ENCODE results near the gene TMEM163.

TMEM163 gene

DNA sequence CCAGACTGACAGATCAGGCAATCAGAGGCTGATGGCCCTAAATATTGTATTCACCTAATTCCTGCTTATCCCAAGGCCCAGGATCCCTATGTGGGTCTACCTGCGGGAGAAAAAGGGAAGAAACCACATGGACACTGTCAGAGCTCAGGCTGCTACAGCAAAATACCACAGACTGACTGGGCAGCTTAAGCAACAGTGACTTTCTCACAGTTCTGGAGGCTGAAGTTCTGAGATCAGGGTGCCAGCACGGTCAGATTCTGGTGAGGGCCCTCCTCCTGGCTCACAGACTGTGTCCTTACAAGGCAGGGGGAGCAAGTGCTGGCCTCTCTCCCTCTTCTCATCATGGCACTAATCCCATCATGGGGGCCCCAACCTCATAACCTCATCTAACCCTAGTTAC lies 181.7 kb downstream of the TMEM163 start:
- no peak for DNase-seq (ENCODE audit: extremely low spot score)
- CTCF ChIA-PET: no interaction called here
- TF ChIP-seq TARDBP (IDR thresholded peaks at IDR 0.05) (no peak), FOXK2 (IDR thresholded peaks at IDR 0.05) (no peak), ZNF384 (IDR thresholded peaks at IDR 0.05) (no peak), HDGF (IDR thresholded peaks at IDR 0.05; ENCODE audit: borderline replicate concordance) (no peak), SP1 (IDR thresholded peaks at IDR 0.05) (no peak), ELF4 (IDR thresholded peaks at IDR 0.05) (no peak), ARNT (IDR thresholded peaks at IDR 0.05) (no peak)
- POLR2A ChIA-PET: no interaction called here

GRCh38 chr2:134536296-134536695 lies 182.5 kb downstream of the TMEM163 start:
- no peak for TF ChIP-seq SP1 (IDR thresholded peaks at IDR 0.05)
- TF ChIP-seq SUZ12 (IDR thresholded peaks at IDR 0.05): no peak
- TF ChIP-seq ARNT (IDR thresholded peaks at IDR 0.05): no peak
- no peak for TF ChIP-seq FOXM1 (IDR thresholded peaks at IDR 0.05; ENCODE audit: borderline replicate concordance)
- TF ChIP-seq ZNF384 (IDR thresholded peaks at IDR 0.05): no peak
- TF ChIP-seq HDGF (IDR thresholded peaks at IDR 0.05; ENCODE audit: borderline replicate concordance): no peak
- TF ChIP-seq BHLHE40 (IDR thresholded peaks at IDR 0.05; ENCODE audit: borderline replicate concordance): no peak
- TF ChIP-seq TARDBP (IDR thresholded peaks at IDR 0.05): no peak
- no peak for TF ChIP-seq LEF1 (IDR thresholded peaks at IDR 0.05; ENCODE audit: borderline replicate concordance)
- ChIA-PET POLR2A (no interaction called here), CTCF (no interaction called here)
- DNase-seq (ENCODE audit: extremely low spot score): no peak

DNA sequence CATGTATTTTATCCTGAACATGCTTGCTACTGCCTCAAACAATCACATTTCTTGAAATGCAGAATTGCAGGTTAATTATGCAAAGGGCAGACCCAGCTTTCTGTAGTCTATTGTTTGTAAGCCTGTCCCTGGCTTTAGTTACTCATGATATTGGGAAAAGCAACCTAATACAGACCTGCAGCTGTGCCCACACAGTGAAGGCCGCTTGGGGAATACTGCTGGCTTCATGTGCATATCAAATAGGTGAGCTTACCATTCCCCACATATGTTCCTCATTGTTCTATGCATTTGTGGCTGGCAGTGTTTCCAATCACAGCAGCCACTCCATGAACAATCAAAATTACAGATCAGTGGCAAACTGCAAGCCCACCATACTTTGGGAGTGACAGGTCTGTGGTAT lies 186.3 kb downstream of the TMEM163 start:
- ChIA-PET POLR2A (no interaction called here), CTCF (no interaction called here)
- TF ChIP-seq FOXK2 (IDR thresholded peaks at IDR 0.05) (no peak), CTBP1 (IDR thresholded peaks at IDR 0.05; ENCODE audit: borderline replicate concordance) (no peak), FOXA1 (IDR thresholded peaks at IDR 0.05) (no peak), FOXM1 (IDR thresholded peaks at IDR 0.05; ENCODE audit: borderline replicate concordance) (no peak), ARNT (IDR thresholded peaks at IDR 0.05) (no peak), TARDBP (IDR thresholded peaks at IDR 0.05) (no peak), SUZ12 (IDR thresholded peaks at IDR 0.05) (no peak), SP1 (IDR thresholded peaks at IDR 0.05) (no peak), HDGF (IDR thresholded peaks at IDR 0.05; ENCODE audit: borderline replicate concordance) (no peak), L3MBTL2 (conservative IDR thresholded peaks at IDR 0.05) (no peak), LEF1 (IDR thresholded peaks at IDR 0.05; ENCODE audit: borderline replicate concordance) (no peak), PKNOX1 (IDR thresholded peaks at IDR 0.05) (no peak), BHLHE40 (IDR thresholded peaks at IDR 0.05; ENCODE audit: borderline replicate concordance) (no peak), ELF4 (IDR thresholded peaks at IDR 0.05) (no peak), NFRKB (IDR thresholded peaks at IDR 0.05) (no peak), ZNF384 (IDR thresholded peaks at IDR 0.05) (no peak)
- no peak for DNase-seq (ENCODE audit: extremely low spot score)

GRCh38 chr2:134527381-134527780 lies 191.4 kb downstream of the TMEM163 start:
- CTCF ChIA-PET: no interaction called here

DNA sequence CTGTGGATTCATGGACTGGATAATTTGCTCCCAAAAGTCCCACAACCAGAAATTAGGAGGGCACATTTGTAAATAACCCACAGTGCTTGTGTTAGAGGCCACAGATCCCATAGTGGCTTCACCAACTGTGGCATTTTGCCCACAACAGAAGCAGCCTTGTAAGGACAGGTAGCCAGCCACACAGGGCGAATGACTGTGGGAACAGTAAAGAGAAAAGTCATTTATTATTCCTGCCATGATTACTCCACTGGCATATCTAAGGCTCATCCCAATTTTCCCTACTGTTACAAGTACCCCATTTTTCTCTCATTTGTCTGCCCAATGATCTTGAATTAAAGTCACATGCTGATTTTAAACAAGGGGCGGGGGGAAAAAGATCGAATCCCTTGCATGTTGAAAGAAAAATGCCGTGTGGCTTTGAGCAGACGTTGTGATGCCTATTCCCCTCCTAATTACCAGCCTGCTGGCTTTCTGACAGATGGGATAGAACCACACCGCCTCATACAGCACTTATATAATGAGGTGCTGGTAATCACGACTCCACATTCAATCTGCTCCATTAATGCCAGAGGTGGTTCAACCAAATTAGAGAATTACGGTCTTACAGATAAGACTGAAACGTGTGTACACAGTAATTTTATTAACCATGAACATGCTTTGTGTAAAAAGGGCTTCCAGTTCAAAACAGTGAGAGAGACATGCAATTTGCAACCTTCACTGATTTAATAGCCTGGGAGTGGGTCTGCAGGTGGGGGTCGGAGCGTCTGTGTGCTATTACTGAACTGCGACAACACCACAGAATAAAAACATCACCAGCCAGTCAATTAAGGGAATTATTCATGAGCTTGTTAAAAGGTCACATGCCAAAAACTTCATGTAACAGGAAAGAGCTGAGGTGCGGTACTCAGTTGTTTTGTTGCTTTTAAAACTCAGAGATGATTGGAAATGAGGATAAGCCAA lies 196.0 kb downstream of the TMEM163 start:
- TF ChIP-seq BHLHE40 (IDR thresholded peaks at IDR 0.05; ENCODE audit: borderline replicate concordance) (no peak), L3MBTL2 (conservative IDR thresholded peaks at IDR 0.05) (no peak), FOXM1 (IDR thresholded peaks at IDR 0.05; ENCODE audit: borderline replicate concordance) (no peak), HDGF (IDR thresholded peaks at IDR 0.05; ENCODE audit: borderline replicate concordance) (no peak), PKNOX1 (IDR thresholded peaks at IDR 0.05) (no peak), CTBP1 (IDR thresholded peaks at IDR 0.05; ENCODE audit: borderline replicate concordance) (no peak), NFRKB (IDR thresholded peaks at IDR 0.05) (no peak), FOXA1 (IDR thresholded peaks at IDR 0.05) (no peak), ZNF384 (IDR thresholded peaks at IDR 0.05) (no peak)
- ChIA-PET POLR2A (no interaction called here), CTCF (no interaction called here)
- DNase-seq (ENCODE audit: extremely low spot score): no peak

More at GRCh38 chr2:134527381-134527780, 191.4 kb downstream of the TMEM163 start:
- POLR2A ChIA-PET: no interaction called here
- no peak for DNase-seq (ENCODE audit: extremely low spot score)
- no peak for TF ChIP-seq FOXA1 (IDR thresholded peaks at IDR 0.05)

- no peak for DNase-seq (ENCODE audit: extremely low spot score)
- ChIA-PET POLR2A (no interaction called here), CTCF (no interaction called here)
- no peak for TF ChIP-seq ARNT (IDR thresholded peaks at IDR 0.05)
- no peak for TF ChIP-seq HDGF (IDR thresholded peaks at IDR 0.05; ENCODE audit: borderline replicate concordance)
- no peak for TF ChIP-seq FOXA1 (IDR thresholded peaks at IDR 0.05)
- TF ChIP-seq SUZ12 (IDR thresholded peaks at IDR 0.05): no peak
- no peak for TF ChIP-seq CTBP1 (IDR thresholded peaks at IDR 0.05; ENCODE audit: borderline replicate concordance)
- no peak for TF ChIP-seq FOXM1 (IDR thresholded peaks at IDR 0.05; ENCODE audit: borderline replicate concordance)
- TF ChIP-seq BHLHE40 (IDR thresholded peaks at IDR 0.05; ENCODE audit: borderline replicate concordance): no peak
- no peak for TF ChIP-seq NFRKB (IDR thresholded peaks at IDR 0.05)
- no peak for TF ChIP-seq ZNF384 (IDR thresholded peaks at IDR 0.05)
- no peak for TF ChIP-seq TARDBP (IDR thresholded peaks at IDR 0.05)
- no peak for TF ChIP-seq L3MBTL2 (conservative IDR thresholded peaks at IDR 0.05)
- TF ChIP-seq PKNOX1 (IDR thresholded peaks at IDR 0.05): no peak
- no peak for TF ChIP-seq LEF1 (IDR thresholded peaks at IDR 0.05; ENCODE audit: borderline replicate concordance)
- TF ChIP-seq FOXK2 (IDR thresholded peaks at IDR 0.05): no peak
- no peak for TF ChIP-seq SP1 (IDR thresholded peaks at IDR 0.05)
- no peak for TF ChIP-seq ELF4 (IDR thresholded peaks at IDR 0.05)
These were observed 200.7 kb downstream of the TMEM163 start for GRCh38 chr2:134518101-134518500.

Measured in HEK293T (cell line).